Activated CD4-positive, alpha-beta T cell treated with anti-CD3 and anti-CD28 coated beads, Interleukin-2, amount 10 ng/mL, durations not matched to agents 7 days and 5 days (primary cell): ENCODE measurements around the gene NBPF1. TPM values are rescaled to one million over a fixed set of nuclear protein-coding genes. Genes with fewer than 3 reads are reported as not detected.
"Not testable (repeated sequence)": the region's sequence is repeated elsewhere in the genome, so short reads cannot be mapped to it uniquely, and the experiment has no call there.

Experiments used
- CTCF ChIA-PET: fragments of 350-600 bp; sonication (Branson Sonifier 250); formaldehyde crosslinking; loops from one replicate; lab custom pipeline; 2021; ENCODE audit warnings: antibody characterized with exemption; lab: Charles Lee
- POLR2A ChIA-PET: fragments of 350-600 bp; sonication (Branson Sonifier 250); formaldehyde crosslinking; loops from one replicate; lab custom pipeline; 2021; ENCODE audit warnings: antibody characterized with exemption; lab: Charles Lee
- DNase-seq: peaks from one replicate; pipeline ENCODE4 v3.0.0-alpha.2; 2020
- H3K27ac Mint-ChIP-seq: one replicate; pipeline ENCODE4 v1.8.0; 2021; ENCODE audit warnings: mild to moderate bottlenecking, moderate library complexity, mixed read lengths
- H3K27me3 Mint-ChIP-seq: one replicate; pipeline ENCODE4 v1.8.0; 2021; ENCODE audit warnings: mixed read lengths
- H3K36me3 Mint-ChIP-seq: one replicate; pipeline ENCODE4 v1.8.0; 2021; ENCODE audit warnings: low read depth, mixed read lengths
- H3K4me1 Mint-ChIP-seq: one replicate; pipeline ENCODE4 v1.8.0; 2021; ENCODE audit warnings: mixed read lengths
- H3K4me3 Mint-ChIP-seq: one replicate; pipeline ENCODE4 v1.8.0; 2021; ENCODE audit warnings: mild to moderate bottlenecking, moderate library complexity, mixed read lengths
- H3K9me3 Mint-ChIP-seq: one replicate; pipeline ENCODE4 v1.8.0; 2021; ENCODE audit warnings: mixed read lengths
- total RNA-seq, 2 experiments: library from RNA; stranded (reverse); gene quantifications; one replicate each; pipeline ENCODE4 v1.2.3, GENCODE V29; 2021

Gene NBPF1
- total RNA-seq, 2 experiments from 2014 or later = 6.7 to 7.7 TPM

DNA sequence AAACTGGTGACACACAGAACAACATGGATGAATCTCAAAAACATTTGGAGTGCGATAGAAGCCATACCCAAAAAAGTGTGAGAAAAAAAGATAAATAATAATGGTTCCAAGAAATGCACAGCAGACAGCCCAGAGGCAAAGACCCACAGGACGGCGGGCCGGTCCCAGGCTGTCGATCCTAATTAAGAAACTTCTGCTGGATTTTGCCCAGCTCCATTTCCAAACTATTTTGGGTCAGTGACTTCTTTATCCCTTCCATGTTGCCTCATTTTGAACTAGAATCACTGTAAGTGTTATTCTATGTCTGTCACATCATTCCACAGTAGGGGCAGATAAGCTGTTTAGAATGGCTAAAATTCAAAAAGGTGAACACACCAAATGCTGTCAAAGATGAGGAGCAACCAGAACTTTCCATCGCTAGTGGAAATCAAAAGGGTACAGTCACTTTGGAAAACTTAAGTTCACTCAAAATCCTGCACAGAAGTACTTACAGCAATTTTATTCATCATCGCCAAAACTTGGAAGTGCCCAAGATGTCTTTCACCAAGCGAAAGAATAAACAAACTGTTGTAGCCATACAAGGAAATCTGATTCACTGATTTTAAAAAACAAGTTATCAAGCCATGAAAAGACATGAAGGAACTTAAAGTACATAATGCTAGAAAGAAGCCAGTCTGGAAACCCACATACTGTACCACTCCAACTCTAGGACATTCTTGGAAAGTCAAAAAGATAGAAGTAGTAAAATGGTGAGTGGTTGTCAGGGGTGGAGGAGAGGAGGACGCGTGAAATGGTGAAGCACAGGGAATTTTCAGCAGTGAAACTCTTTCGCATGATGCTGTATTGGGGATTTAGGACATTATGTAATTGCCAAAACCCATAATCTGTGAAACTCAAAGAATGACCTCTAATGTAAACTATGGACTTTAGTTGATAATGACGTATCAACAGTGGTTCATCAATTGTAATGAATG is 7.5 kb downstream of the NBPF1 start:
- H3K4me1 Mint-ChIP-seq = no peaks in the 10 kb centered on the region
- no peaks in the 10 kb centered on the region for H3K9me3 Mint-ChIP-seq
- DNase-seq = no peak
- no peak overlapping the region for H3K4me3 Mint-ChIP-seq
- H3K27me3 Mint-ChIP-seq = no peaks in the 10 kb centered on the region
- H3K36me3 Mint-ChIP-seq = no peaks in the 10 kb centered on the region
- POLR2A ChIA-PET = no interaction called here
- no peak overlapping the region for H3K27ac Mint-ChIP-seq
- CTCF ChIA-PET = no interaction called here

DNA sequence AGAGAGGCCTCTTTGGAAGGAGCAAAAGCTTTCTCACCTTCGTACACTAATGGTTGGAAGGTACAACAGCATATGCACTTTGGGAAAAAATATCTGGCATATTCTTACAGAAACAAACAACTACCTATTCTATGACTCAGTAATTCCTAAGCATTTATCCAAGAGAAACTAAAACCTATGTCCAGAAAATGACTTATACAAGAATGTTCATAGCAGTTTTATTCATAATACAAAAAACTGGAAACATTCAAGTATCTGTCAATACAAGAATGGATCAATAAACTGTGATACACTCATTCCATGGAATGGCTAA is 8.2 kb downstream of the NBPF1 start:
- Mint-ChIP-seq H3K27me3 (no peaks in the 10 kb centered on the region), H3K9me3 (no peaks in the 10 kb centered on the region), H3K27ac (no peak overlapping the region), H3K36me3 (no peaks in the 10 kb centered on the region), H3K4me3 (no peak overlapping the region), H3K4me1 (no peaks in the 10 kb centered on the region)
- no peak for DNase-seq
- ChIA-PET POLR2A (no interaction called here), CTCF (interaction anchor here (1.1 kb wide), 1 partner anchor 26 kb away, joined by 3 read pairs; no protein-coding TSS in a partner anchor)

DNA sequence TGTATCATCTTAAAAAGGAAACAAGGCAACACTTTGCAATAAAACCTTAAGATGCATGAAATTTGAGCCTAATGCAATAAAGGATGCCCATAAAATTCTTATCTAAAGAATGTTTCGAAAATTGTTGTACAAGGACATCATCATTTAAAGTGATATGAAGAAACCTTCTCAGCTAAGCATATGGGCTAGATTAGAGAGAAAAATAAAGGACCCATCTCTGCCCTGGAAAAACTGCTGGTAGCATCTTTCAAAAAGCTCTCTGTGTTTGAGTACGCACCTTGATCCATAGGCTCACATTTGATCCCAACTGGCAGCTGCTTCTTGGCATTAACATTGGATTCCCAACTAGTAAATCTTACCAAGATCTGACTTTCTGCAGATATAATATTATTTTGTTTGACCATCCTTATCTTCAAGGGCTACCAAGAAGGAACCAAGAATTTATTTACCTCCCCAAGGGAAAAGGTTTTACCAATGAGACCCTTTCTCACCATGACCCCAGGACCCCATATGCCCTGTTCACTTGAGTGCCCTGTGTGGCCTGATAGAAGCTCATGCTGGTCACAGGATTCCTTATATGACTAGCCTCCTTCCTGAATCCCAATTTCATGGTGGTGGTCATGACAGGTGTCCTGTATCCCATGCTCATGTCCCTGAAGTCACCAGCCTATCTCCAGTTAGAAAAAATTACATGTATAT is 8.7 kb downstream of the NBPF1 start:
- H3K27me3 Mint-ChIP-seq, H3K36me3 Mint-ChIP-seq, H3K27ac Mint-ChIP-seq, POLR2A ChIA-PET, H3K4me1 Mint-ChIP-seq, H3K9me3 Mint-ChIP-seq, DNase-seq, H3K4me3 Mint-ChIP-seq: not testable (repeated sequence)
- CTCF ChIA-PET = interaction anchor here (1.1 kb wide), 1 partner anchor 27 kb away, joined by 3 read pairs; no protein-coding TSS in a partner anchor

DNA sequence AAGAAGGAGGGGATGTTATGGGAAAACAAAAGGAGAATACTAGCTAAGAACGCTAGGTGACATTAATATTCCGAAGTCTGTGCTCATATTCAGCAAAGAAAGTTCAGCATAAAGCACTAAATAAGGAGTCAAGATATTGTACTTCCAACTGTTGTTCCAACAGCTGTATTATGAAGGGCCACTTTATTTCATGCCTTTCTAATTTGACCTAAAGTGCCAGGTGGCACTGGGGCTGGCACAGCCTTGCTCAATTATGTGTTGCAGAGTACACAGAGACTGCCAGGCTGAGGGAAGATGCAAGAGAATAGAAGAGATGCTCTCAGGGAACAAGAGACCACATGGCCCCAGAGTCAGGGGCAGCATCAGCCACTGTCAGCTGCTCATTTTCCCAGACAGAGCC is 9.7 kb downstream of the NBPF1 start:
- H3K4me1 Mint-ChIP-seq, H3K27me3 Mint-ChIP-seq, H3K9me3 Mint-ChIP-seq, H3K27ac Mint-ChIP-seq, DNase-seq, H3K36me3 Mint-ChIP-seq, POLR2A ChIA-PET, H3K4me3 Mint-ChIP-seq: not testable (repeated sequence)
- CTCF ChIA-PET = interaction anchor here (0.6 to 2.5 kb wide), 4 partner anchors 9 to 898 kb away, joined by 3 to 9 read pairs (median 8); partner anchors contain the start of gene NBPF1

DNA sequence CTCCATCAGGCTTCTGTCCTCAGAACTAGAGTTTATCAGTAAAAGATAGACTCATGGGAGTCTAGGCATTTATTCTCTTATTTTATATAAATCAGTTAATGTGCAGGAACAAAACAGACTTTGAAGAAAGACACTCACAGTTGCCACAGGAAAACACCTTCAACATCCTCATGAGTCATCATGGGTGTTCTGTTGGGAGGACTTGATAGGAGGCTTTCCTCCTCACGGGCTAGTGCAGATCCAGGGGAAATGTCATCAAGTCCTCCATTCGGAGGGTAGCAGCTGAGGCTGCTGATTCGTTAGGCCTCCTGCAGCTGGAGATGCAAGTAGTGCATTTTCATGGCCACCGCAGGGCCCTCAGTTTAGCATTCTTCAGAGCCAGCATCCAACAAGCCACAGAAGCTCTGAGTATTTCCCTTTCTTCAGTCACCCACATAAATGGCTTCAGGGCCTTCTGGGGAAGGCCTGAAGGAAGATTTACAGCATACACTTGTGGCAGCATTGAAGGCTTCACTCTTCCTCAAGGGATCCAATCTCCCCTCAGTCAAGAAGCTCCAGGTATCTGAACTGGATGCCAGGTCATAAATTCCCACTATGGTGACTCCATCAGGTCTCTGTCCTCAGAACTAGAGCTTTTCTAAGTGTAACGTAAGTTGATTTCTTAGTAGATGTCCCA is 10.9 kb downstream of the NBPF1 start:
- H3K36me3 Mint-ChIP-seq, DNase-seq, H3K4me1 Mint-ChIP-seq, H3K27me3 Mint-ChIP-seq, POLR2A ChIA-PET, H3K27ac Mint-ChIP-seq, H3K9me3 Mint-ChIP-seq, H3K4me3 Mint-ChIP-seq: not testable (repeated sequence)
- CTCF ChIA-PET = interaction anchor here (0.6 to 2.5 kb wide), 6 partner anchors 10 to 138 kb away, joined by 3 to 9 read pairs (median 6); partner anchors contain the start of gene NBPF1

DNA sequence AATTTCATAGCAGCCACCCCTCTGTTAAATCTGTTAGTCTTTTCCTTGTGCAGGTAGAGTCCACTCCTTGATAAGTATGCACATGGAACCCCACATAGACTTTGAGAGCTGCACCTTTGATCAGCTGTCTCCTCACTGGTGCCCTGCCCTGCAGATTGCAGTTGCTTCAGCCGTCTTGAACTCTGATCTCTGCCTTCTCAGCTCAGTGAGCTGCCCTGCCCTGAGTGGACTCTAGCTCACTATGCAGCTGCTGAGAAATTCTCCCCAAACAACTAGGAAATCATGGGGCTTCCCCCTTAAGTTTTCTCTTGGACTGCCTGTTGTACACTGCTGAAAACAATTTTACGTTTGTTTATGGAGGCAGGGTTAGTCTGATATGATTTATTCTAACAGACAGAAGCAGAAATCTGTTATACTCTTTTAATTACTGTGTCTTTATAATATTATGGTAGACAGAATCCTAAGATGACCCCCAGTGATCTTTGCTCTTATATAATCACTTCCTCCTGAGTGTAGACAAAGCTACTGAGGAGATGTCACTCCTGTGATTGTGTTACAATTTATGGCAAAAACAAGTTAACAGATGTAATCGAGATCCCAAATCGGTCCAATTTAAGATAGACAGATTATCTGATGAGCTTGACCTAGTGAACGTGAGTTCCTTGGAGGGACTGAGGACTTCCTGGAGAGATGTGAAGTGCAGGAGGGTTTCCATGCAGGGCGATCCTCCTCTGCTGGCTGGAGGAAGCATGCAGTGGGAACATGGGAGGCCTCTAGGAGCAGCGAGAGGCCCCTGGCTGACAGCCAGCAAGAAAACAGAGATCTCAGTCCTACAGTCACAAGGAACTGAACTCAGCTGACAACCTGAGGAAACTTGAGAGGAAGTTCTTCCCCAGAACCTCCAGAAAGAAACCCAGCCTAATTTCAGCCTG is 12.2 kb downstream of the NBPF1 start:
- H3K27me3 Mint-ChIP-seq, H3K36me3 Mint-ChIP-seq, H3K4me1 Mint-ChIP-seq, H3K9me3 Mint-ChIP-seq, H3K27ac Mint-ChIP-seq, DNase-seq, H3K4me3 Mint-ChIP-seq, POLR2A ChIA-PET: not testable (repeated sequence)
- CTCF ChIA-PET = interaction anchor here (1.2 to 2.5 kb wide), 4 partner anchors 8 to 43 kb away, joined by 3 to 8 read pairs (median 6); partner anchors contain the start of gene NBPF1

DNA sequence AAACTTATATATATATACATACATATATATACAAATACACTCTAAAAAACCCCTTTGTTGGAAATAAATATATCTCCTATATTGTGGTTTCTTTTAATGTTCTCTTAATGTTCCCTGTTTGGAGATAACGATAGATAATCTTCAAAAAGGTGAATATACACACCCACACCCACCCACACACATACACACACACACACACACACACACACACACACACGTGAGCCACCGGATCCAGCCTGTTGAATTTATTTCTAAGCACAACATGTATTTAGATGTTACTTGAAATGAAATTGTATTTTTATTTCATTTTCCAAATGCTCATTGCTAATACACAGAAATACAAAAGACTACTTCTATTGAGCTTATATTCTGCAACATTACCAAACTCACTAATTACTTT is 14.0 kb downstream of the NBPF1 start:
- not testable (repeated sequence) for H3K27me3 Mint-ChIP-seq, H3K4me1 Mint-ChIP-seq, DNase-seq, H3K9me3 Mint-ChIP-seq, H3K27ac Mint-ChIP-seq, H3K36me3 Mint-ChIP-seq, H3K4me3 Mint-ChIP-seq
- POLR2A ChIA-PET = interaction anchor here (0.7 kb wide), 1 partner anchor 114 kb away, joined by 5 read pairs; no protein-coding TSS in a partner anchor
- CTCF ChIA-PET = interaction anchor here (1.4 to 1.8 kb wide), 2 partner anchors 10 to 22 kb away, joined by 4 to 8 read pairs; no protein-coding TSS in a partner anchor

DNA sequence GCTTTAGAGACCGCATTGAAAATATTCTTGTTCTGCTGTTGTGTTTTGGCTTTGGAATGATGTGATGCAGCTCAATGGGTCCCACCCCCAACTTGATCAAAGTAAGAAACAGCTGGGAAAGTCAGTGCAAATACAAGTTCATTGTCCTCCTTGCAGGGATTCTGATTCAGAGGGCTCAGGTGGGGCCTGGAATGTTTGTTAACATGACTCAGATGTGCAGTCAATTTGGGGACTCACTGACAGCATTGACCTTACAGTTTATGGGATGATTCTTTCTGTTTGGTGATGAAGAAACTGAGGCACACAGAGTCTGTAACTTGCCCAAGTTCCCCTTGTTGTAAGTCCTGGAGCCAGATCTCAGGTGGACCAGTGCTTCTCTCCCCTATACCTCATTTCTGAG is 18.1 kb downstream of the NBPF1 start:
- CTCF ChIA-PET = interaction anchor here (0.6 kb wide), 1 partner anchor 16 kb away, joined by 3 read pairs; no protein-coding TSS in a partner anchor

DNA sequence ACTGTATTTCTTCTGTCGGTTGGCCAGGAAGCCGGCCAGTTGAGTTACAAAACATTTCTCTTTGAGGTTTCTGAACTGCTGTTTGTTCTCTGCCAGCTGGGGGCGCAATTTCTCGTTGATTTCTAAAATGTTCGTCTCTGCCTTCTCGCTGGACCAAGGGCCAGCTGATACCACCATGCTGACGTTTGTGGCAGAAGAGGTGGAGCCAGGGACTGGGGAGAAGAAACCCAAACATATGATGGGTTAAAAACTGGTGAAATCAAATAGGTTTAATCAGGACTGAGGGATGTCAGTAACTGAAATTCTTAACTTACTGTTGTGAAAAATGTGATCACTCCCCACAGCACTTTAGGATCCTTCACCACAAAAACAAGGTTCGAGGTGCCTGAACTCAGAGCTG is 21.5 kb downstream of the NBPF1 start:
- H3K36me3 Mint-ChIP-seq, H3K4me3 Mint-ChIP-seq, POLR2A ChIA-PET, H3K27ac Mint-ChIP-seq, H3K9me3 Mint-ChIP-seq, DNase-seq, H3K4me1 Mint-ChIP-seq, H3K27me3 Mint-ChIP-seq: not testable (repeated sequence)
- CTCF ChIA-PET = interaction anchor here (0.6 kb wide), 1 partner anchor 350 kb away, joined by 3 read pairs; no protein-coding TSS in a partner anchor

More for the DNA sequence above, 18.1 kb downstream of the NBPF1 start:
- H3K36me3 Mint-ChIP-seq, H3K9me3 Mint-ChIP-seq, H3K4me1 Mint-ChIP-seq, POLR2A ChIA-PET, H3K27me3 Mint-ChIP-seq, H3K4me3 Mint-ChIP-seq, H3K27ac Mint-ChIP-seq, DNase-seq: not testable (repeated sequence)

DNA sequence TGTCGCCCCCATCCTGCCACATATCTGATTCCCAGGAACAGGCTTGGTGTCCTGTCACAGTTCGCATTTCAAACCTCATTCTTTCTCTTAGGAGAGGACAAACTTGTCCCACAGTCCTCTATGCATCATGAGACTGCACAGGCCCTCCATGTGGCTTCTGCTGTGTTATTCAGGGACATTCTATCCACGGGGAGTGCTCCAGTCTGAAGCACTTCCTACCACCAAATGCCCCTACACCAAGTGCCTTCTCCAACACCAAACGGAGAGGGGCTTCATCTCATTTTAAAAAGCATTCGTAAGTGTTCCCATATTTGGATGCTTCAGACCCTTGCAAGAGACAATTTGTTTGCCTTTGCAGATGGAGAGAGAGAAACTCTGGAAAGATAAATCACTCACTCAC is 25.3 kb downstream of the NBPF1 start:
- H3K27ac Mint-ChIP-seq, H3K4me3 Mint-ChIP-seq, H3K4me1 Mint-ChIP-seq, H3K36me3 Mint-ChIP-seq, POLR2A ChIA-PET, H3K9me3 Mint-ChIP-seq, DNase-seq, CTCF ChIA-PET, H3K27me3 Mint-ChIP-seq: not testable (repeated sequence)

DNA sequence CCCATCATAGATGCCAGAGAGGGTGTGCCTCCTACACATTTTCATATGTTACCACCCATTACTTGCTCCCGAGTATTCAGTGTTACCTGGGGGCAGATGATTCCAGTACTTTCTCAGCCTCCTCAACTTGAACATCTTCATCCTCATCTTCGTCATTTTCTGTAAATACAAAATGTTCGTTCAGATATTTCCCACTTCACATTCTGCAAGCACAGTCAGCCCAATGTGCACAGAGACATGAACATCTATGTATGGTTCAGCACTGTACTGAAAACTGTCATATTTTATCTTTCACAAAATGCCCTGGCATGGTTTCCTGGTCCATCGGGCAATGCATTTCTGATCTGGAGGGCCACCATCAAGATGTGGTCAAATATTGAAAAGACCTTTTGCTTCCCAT is 25.7 kb downstream of the NBPF1 start:
- CTCF ChIA-PET, H3K4me1 Mint-ChIP-seq, H3K9me3 Mint-ChIP-seq, H3K27ac Mint-ChIP-seq, H3K27me3 Mint-ChIP-seq, POLR2A ChIA-PET, H3K4me3 Mint-ChIP-seq, DNase-seq, H3K36me3 Mint-ChIP-seq: not testable (repeated sequence)

DNA sequence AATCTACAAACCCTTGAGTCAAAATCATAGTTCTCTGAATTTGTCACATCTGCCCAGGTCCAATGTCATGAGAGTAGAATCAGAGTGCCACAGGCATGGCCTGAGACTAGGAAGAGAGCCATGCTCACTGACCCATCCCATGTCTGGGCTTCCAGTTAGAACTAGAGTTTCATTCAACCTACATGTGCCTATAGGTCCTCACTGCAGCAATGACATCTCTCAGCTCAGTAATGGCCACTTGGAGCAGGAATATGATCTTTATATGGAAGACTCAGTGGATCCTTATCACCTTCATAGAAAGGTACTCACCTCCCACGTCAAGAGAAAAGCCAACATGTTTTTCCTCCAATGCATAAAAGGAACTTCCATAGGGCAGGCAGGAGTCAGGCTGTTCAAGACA is 48.0 kb downstream of the NBPF1 start:
- H3K36me3 Mint-ChIP-seq, DNase-seq, H3K9me3 Mint-ChIP-seq, H3K4me1 Mint-ChIP-seq, H3K27ac Mint-ChIP-seq, H3K4me3 Mint-ChIP-seq, H3K27me3 Mint-ChIP-seq, POLR2A ChIA-PET: not testable (repeated sequence)
- CTCF ChIA-PET = interaction anchor here (1.3 kb wide), 1 partner anchor 75 kb away, joined by 3 read pairs; no protein-coding TSS in a partner anchor
